ENCODE measurements around the gene INO80D. TPM values are rescaled to one million over a fixed set of nuclear protein-coding genes. Genes with fewer than 3 reads are reported as not detected.

The INO80D gene
- total and polyA plus RNA-seq, 2 of the 8 experiments (the other 6 are each of a cell fraction or from before 2014, with no cell fraction given): 6.2 to 37.4 TPM

GRCh38 chr2:206049392-206049791, 36.6 kb downstream of the INO80D start (continued):
- no peak for TF ChIP-seq ATF3 (IDR thresholded peaks at IDR 0.05; ENCODE audit: insufficient read depth, low read depth, low read length)
- TF ChIP-seq SIX5 (IDR thresholded peaks at IDR 0.05; ENCODE audit: low read depth, low read length): no peak
- no peak for TF ChIP-seq HDAC2 (IDR thresholded peaks at IDR 0.05; ENCODE audit: borderline replicate concordance in 1 of 2, low read depth in 2 of 2, low read length in 2 of 2)
- no peak for TF ChIP-seq RNF2 (IDR thresholded peaks at IDR 0.05; ENCODE audit: borderline replicate concordance, low read depth, low read length, missing control alignments, poor library complexity, severe bottlenecking)
- TF ChIP-seq KDM5A (IDR thresholded peaks at IDR 0.05; ENCODE audit: low read length): no peak
- no peak for TF ChIP-seq YY1 (IDR thresholded peaks at IDR 0.05; ENCODE audit: low read depth, low read length)
- no peak for TF ChIP-seq KDM4A (IDR thresholded peaks at IDR 0.05; ENCODE audit: low read depth, low read length, severe bottlenecking)

Data from H1 (cell line).